Measurements from ENCODE around the gene CORO2B. TPM values are rescaled to one million over a fixed set of nuclear protein-coding genes. Genes with fewer than 3 reads are reported as not detected.

The CORO2B gene
- total RNA-seq, 2 donors from 2014 or later = 1.0 to 4.0 TPM

DNA sequence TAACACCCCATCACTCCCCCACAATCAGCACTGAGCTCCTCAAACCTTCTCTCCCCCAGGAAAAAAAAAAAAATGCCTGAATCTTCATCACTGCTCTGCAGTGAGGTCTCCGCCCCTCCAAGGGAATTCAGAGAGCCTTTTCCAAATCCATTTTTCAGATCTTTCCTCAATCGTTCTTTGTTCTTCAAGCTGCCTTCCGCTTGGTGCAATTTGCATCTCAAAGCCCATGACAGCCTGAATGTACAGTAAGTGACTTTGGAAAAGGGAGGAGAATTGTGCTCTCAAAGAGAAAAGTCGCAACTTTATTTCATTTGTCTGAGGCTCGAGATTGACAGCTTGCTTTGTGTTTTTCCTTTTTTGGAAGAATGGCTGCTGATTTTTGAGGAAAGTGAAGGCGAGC, 75.0 kb downstream of the CORO2B start:
- DNase-seq = no peak
- ATAC-seq = no peak
- Histone ChIP-seq H3K4me1 (no peaks in the 10 kb centered on the region), H3K9me3 (no peaks in the 10 kb centered on the region), H3K36me3 (replicated peaks in 1 of 2; ENCODE audit: insufficient read depth in 1 of 2, low read depth in 2 of 2) (no peaks in the 10 kb centered on the region), H3K4me3 (no peak overlapping the region), H3K27ac (no peak overlapping the region), H3K27me3 (no peaks in the 10 kb centered on the region)
- 76 to 77% methylated on average over 6 of the region's 6 CpGs for WGBS, 2 donors
- intact Hi-C loops (cut with DNase I) = no loop called here
- no peak for TF ChIP-seq POLR2A (IDR thresholded peaks at IDR 0.05)
- TF ChIP-seq, protein P1, sequence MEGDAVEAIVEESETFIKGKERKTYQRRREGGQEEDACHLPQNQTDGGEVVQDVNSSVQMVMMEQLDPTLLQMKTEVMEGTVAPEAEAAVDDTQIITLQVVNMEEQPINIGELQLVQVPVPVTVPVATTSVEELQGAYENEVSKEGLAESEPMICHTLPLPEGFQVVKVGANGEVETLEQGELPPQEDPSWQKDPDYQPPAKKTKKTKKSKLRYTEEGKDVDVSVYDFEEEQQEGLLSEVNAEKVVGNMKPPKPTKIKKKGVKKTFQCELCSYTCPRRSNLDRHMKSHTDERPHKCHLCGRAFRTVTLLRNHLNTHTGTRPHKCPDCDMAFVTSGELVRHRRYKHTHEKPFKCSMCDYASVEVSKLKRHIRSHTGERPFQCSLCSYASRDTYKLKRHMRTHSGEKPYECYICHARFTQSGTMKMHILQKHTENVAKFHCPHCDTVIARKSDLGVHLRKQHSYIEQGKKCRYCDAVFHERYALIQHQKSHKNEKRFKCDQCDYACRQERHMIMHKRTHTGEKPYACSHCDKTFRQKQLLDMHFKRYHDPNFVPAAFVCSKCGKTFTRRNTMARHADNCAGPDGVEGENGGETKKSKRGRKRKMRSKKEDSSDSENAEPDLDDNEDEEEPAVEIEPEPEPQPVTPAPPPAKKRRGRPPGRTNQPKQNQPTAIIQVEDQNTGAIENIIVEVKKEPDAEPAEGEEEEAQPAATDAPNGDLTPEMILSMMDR (IDR thresholded peaks at IDR 0.05) = no peak

DNA sequence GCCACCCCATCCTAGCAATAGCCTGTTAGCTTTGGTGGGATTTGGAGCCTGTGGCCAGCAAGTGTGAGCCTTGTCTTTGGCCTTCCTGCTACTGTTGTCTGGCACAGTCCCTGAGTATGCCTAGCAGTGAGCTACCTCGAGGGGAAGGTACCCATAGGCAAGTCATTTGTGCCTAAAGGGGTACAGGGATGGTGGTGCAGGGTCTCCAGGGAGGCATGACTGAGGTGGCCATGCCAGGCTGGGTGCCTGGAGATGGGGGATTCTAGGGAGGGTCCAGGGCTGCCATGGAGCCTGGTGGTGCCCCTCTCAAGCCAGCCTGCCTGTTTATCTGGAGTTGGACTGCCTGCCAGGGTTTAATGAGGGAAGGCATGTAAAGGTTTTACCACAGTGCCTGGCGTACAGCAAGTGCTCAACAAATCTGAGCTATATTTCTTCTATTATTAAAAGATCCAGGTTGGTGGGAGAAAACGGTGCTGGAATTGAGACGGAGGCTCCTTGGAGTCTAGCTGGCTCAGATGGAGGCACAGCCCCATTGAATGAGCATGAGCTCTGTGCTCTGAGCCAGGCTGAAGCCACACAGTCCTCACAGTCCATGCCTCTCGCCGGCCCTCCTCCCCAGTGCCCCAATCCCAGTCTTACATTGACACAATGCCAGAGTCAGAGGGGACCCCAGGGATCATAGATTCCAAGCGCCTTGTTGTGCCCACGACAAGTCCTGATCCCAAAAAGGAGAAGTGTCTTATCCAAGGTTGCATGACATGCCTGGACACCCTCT, 76.2 kb downstream of the CORO2B start:
- ATAC-seq (no peak), DNase-seq (no peak)
- Histone ChIP-seq H3K36me3 (replicated peaks in 1 of 2; ENCODE audit: insufficient read depth in 1 of 2, low read depth in 2 of 2) (no peaks in the 10 kb centered on the region), H3K4me3 (no peak overlapping the region), H3K4me1 (no peaks in the 10 kb centered on the region), H3K27me3 (no peaks in the 10 kb centered on the region), H3K27ac (no peak overlapping the region), H3K9me3 (no peaks in the 10 kb centered on the region)
- intact Hi-C loops (cut with DNase I) = no loop called here
- TF ChIP-seq POLR2A (IDR thresholded peaks at IDR 0.05) = no peak
- TF ChIP-seq, protein P1 (IDR thresholded peaks at IDR 0.05) = no peak
- WGBS, 2 donors = 65 to 69% methylated on average over 8 of the region's 8 CpGs

DNA sequence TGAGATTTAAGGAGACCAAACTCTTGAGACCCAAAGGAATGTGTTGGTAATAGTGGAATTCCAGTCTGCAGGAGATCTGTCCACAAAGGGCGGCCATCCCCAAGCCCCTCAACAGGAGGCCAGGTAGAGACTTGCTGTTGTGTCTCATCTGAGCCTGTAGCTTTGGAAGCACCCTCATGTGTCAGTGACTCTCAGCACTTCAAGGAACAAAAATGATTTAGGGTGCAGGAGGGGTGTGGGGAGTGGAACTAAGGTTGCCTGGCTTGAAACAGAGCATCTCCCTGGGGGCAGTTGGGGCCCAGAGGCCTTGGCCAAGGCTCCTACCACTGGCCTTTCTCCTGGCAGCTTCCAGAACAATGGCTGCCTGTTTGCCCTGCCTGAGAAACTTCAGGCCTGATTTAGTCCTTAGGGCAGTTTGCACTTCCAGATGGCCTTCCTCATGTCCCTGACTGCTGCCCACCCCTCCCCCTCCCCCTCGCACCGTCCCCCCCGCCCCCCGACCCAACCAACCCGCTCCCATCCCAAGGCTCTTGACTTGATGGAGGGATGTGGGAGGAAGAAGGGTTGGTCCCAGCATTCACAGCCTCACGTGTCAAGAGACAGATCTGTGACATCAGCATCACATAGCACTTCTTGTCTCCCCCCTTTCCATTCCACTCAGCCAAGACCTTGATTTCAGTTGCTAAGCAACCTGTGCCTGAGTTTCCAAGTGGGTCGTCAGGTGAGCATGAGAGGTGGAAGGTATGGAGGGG, 77.1 kb downstream of the CORO2B start:
- WGBS, 2 donors = 61 to 91% methylated on average over 5 to 7 of the region's 8 CpGs
- Histone ChIP-seq H3K4me1 (no peaks in the 10 kb centered on the region), H3K36me3 (replicated peaks in 1 of 2; ENCODE audit: insufficient read depth in 1 of 2, low read depth in 2 of 2) (no peaks in the 10 kb centered on the region), H3K9me3 (no peaks in the 10 kb centered on the region), H3K27ac (no peak overlapping the region), H3K27me3 (no peaks in the 10 kb centered on the region), H3K4me3 (no peak overlapping the region)
- DNase-seq (no peak), ATAC-seq (no peak)
- TF ChIP-seq POLR2A (IDR thresholded peaks at IDR 0.05) = no peak
- TF ChIP-seq, protein P1 (IDR thresholded peaks at IDR 0.05) = no peak
- intact Hi-C loops (cut with DNase I) = no loop called here

DNA sequence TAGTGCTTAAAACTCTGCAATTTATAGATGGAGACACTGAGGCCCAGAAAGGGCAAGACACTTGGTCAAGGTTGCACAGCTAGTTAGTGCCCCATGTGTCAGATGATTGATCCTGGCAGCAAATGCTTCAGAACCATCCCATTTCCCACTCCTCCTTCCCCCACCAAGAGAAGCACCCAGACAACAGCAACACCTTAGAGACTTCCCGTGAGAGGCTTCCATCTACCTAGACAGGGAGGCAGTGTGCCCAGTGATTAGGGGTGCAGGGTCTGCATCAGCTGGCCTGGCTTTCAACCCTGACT, 77.6 kb downstream of the CORO2B start:
- 81% methylated on average over 1 of the region's 1 CpG; no CpG with 5 or more reads in 1 of the 2 donors for WGBS, 2 donors
- Histone ChIP-seq H3K9me3 (no peaks in the 10 kb centered on the region), H3K4me3 (no peak overlapping the region), H3K27ac (no peak overlapping the region), H3K36me3 (replicated peaks in 1 of 2; ENCODE audit: insufficient read depth in 1 of 2, low read depth in 2 of 2) (no peaks in the 10 kb centered on the region), H3K27me3 (no peaks in the 10 kb centered on the region), H3K4me1 (no peaks in the 10 kb centered on the region)
- intact Hi-C loops (cut with DNase I) = no loop called here
- DNase-seq (no peak), ATAC-seq (no peak)
- TF ChIP-seq, protein P1 (IDR thresholded peaks at IDR 0.05) = no peak
- no peak for TF ChIP-seq POLR2A (IDR thresholded peaks at IDR 0.05)
